Prostate gland (tissue), 2 donors: ENCODE results near the gene PLCB1. TPM values are rescaled to one million over a fixed set of nuclear protein-coding genes. Genes with fewer than 3 reads are reported as not detected.

Experiments used
- DNase-seq: peaks from one replicate; pipeline ENCODE4 v3.0.0-alpha.2; 2019; ENCODE audit warnings: low spot score
- H3K27ac ChIP-seq, 2 donors: fragments of 200-600 bp; sonication (generic); 2 replicates each; pipeline ENCODE4 v1.5.1; 2017 to 2019
- H3K27me3 ChIP-seq: fragments of 200-600 bp; sonication (generic); replicated peaks from 2 replicates; pipeline ENCODE4 v1.5.1; 2019; ENCODE audit not compliant: insufficient read depth
- H3K36me3 ChIP-seq, 2 donors: fragments of 200-600 bp; sonication (generic); 1 replicate in 1 of 2; 2 replicates in 1 of 2; pipeline versions ENCODE4 v1.5.1 to v1.8.1; 2017 to 2019
- H3K4me1 ChIP-seq: fragments of 200-600 bp; sonication (generic); replicated peaks from 2 replicates; pipeline ENCODE4 v1.5.1; 2019
- H3K4me3 ChIP-seq, 2 donors: fragments of 200-600 bp; sonication (generic); 2 replicates each; pipeline ENCODE4 v1.5.1; 2017 to 2019
- H3K9me3 ChIP-seq: fragments of 200-600 bp; sonication (generic); 2 replicates; pipeline ENCODE4 v1.5.1; 2017
- CTCF ChIP-seq, 4 experiments: fragments of 200-600 bp in 2 of 4; fragments of 450-650 bp in 2 of 4; sonication (generic) in 2 of 4; IDR thresholded peaks; 1 replicate in 3 of 4; 2 replicates in 1 of 4; pipeline ENCODE4 v1.5.1; 2016 to 2019; ENCODE audit warnings: antibody characterized with exemption in 4 of 4, mild to moderate bottlenecking in 2 of 4, moderate library complexity in 2 of 4
- POLR2A ChIP-seq: fragments of 450-650 bp; IDR thresholded peaks from one replicate; pipeline ENCODE4 v1.6.1; 2016; ENCODE audit warnings: antibody characterized with exemption, mild to moderate bottlenecking
- POLR2AphosphoS5 ChIP-seq: sonication (generic); formaldehyde crosslinking; IDR thresholded peaks from one replicate; pipeline ENCODE4 v1.6.1; 2017; ENCODE audit warnings: antibody characterized with exemption
- WGBS: methylation state at CpG from one replicate; pipeline ENCODE4 v1.1.5; 2018; 5-methylcytosine and 5-hydroxymethylcytosine counted together
- intact Hi-C: fragments of 100-400 bp; cut with DNase I; formaldehyde crosslinking; loops from one replicate; pipeline ENCODE4 v1.14.2; 2022
- total RNA-seq, 2 donors: library from RNA; depleted of rRNA; stranded (reverse); fragments of >200 nt; gene quantifications; one replicate each; pipeline ENCODE4 v1.1.0, GENCODE V29; 2016

The PLCB1 gene
- total RNA-seq, 2 donors from 2014 or later, result 24.3 to 26.3 TPM

GRCh38 chr20:8232332-8232731, 100.3 kb downstream of the PLCB1 start:
- no peak for DNase-seq
- H3K27me3 ChIP-seq, result no peaks in the 10 kb centered on the region
- no peaks in the 10 kb centered on the region for H3K36me3 ChIP-seq
- H3K27ac ChIP-seq, result no peak overlapping the region
- H3K9me3 ChIP-seq, result no peaks in the 10 kb centered on the region
- H3K4me3 ChIP-seq, result no peak overlapping the region
- H3K4me1 ChIP-seq, result no peaks in the 10 kb centered on the region
- whole genome bisulfite sequencing, result 44% methylated on average over 3 of the region's 3 CpGs
- intact Hi-C loops, result no loop called here
- TF ChIP-seq POLR2AphosphoS5 (no peak), CTCF (IDR thresholded peaks at IDR 0.05) (no peak), POLR2A (no peak)

- no peak overlapping the region for H3K4me3 ChIP-seq
- whole genome bisulfite sequencing, result 35% methylated on average over 2 of the region's 2 CpGs
- DNase-seq, result no peak
Observed at GRCh38 chr20:8234580-8234979, 102.5 kb downstream of the PLCB1 start.

GRCh38 chr20:8242066-8242465, 110.0 kb downstream of the PLCB1 start:
- Histone ChIP-seq H3K36me3 (no peaks in the 10 kb centered on the region), H3K9me3 (no peaks in the 10 kb centered on the region), H3K27me3 (no peaks in the 10 kb centered on the region), H3K4me3 (no peak overlapping the region), H3K27ac (no peak overlapping the region), H3K4me1 (no peaks in the 10 kb centered on the region)
- intact Hi-C loops, result no loop called here
- TF ChIP-seq CTCF (IDR thresholded peaks at IDR 0.05) (no peak), POLR2AphosphoS5 (no peak), POLR2A (no peak)
- DNase-seq, result no peak
- whole genome bisulfite sequencing, result 89% methylated on average over 2 of the region's 2 CpGs

More at GRCh38 chr20:8234580-8234979, 102.5 kb downstream of the PLCB1 start:
- Histone ChIP-seq H3K27me3 (no peaks in the 10 kb centered on the region), H3K27ac (no peak overlapping the region), H3K36me3 (no peaks in the 10 kb centered on the region), H3K4me1 (no peaks in the 10 kb centered on the region), H3K9me3 (no peaks in the 10 kb centered on the region)
- intact Hi-C loops, result no loop called here
- no peak for TF ChIP-seq POLR2AphosphoS5
- TF ChIP-seq CTCF (IDR thresholded peaks at IDR 0.05), result no peak
- no peak for TF ChIP-seq POLR2A

- Histone ChIP-seq H3K27ac (no peak overlapping the region), H3K4me3 (no peak overlapping the region), H3K4me1 (no peaks in the 10 kb centered on the region), H3K36me3 (no peaks in the 10 kb centered on the region), H3K27me3 (no peaks in the 10 kb centered on the region), H3K9me3 (no peaks in the 10 kb centered on the region)
- TF ChIP-seq POLR2A (no peak), POLR2AphosphoS5 (no peak), CTCF (IDR thresholded peaks at IDR 0.05) (no peak)
- no peak for DNase-seq
- intact Hi-C loops, result no loop called here
- WGBS, result 61% methylated on average over 7 of the region's 7 CpGs
Observed at GRCh38 chr20:8242827-8243724, 111.0 kb downstream of the PLCB1 start.

- H3K27ac ChIP-seq, result no peak overlapping the region
- peak; percentile 39 for DNase-seq
- no peaks in the 10 kb centered on the region for H3K9me3 ChIP-seq
- H3K27me3 ChIP-seq, result no peaks in the 10 kb centered on the region
- H3K4me1 ChIP-seq, result no peaks in the 10 kb centered on the region
- TF ChIP-seq CTCF (IDR thresholded peaks at IDR 0.05), result no peak
- no peak for TF ChIP-seq POLR2AphosphoS5
- TF ChIP-seq POLR2A, result no peak
- H3K4me3 ChIP-seq, result no peak overlapping the region
- H3K36me3 ChIP-seq, result no peaks in the 10 kb centered on the region
- WGBS, result 62% methylated on average over 2 of the region's 2 CpGs
- intact Hi-C loops, result no loop called here
Observed at GRCh38 chr20:8244637-8245036, 112.6 kb downstream of the PLCB1 start.
